Stimulated activated CD4-positive, alpha-beta T cell treated with anti-CD3 and anti-CD28 coated beads, Interleukin-15, amount 100 ng/mL, for 48 hours (primary cell): ENCODE results near the gene FNDC5.
"Not testable (repeated sequence)": the region's sequence is repeated elsewhere in the genome, so short reads cannot be mapped to it uniquely, and the experiment has no call there.

ENCODE experiments used
- DNase-seq, 2 donors: peaks; one replicate each; pipeline ENCODE4 v3.0.0-alpha.2; 2020; ENCODE audit warnings: low read depth in 2 of 2

FNDC5 gene

DNA sequence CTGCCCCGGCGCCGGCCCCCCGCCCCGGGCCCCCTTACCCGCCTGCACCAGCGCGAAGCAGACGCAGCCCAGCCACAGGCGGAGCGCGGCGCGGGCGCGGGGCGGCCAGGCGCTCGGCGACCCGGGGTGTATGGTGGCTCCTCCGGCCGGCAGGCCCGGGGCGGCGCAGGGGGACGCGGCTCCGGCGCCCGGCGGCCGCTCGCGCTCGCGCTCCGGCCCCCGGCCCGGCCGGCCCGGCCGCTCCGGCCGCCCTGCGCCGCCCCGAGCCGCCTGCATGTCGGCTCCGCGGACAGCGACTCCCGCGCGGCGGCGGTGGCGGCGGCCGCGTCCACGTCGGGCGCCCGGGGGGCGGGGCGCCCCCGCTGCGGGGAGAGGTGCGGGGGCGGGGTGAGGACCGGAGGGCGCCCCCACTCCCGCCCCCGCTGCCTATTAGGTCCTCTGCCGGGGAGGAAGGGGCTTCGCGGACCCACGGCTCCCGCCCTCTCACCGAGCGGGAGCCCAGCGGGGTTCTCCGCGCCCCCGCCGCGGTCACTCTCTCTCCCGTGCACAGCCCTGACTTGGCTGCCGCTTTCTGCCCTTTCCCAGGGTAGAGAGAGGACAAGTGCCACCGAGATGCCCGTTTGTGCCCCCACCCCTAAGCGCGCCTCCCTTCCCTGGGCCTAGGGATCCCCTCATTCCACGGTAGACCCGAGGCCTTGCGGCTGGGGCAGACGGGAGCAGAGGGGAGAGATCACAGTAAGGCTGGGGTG, at the start of gene FNDC5:
Gene FNDC5, minus strand, starts transcription at position 298 of the 749 bp plus-strand sequence.
- no peak for DNase-seq

DNA sequence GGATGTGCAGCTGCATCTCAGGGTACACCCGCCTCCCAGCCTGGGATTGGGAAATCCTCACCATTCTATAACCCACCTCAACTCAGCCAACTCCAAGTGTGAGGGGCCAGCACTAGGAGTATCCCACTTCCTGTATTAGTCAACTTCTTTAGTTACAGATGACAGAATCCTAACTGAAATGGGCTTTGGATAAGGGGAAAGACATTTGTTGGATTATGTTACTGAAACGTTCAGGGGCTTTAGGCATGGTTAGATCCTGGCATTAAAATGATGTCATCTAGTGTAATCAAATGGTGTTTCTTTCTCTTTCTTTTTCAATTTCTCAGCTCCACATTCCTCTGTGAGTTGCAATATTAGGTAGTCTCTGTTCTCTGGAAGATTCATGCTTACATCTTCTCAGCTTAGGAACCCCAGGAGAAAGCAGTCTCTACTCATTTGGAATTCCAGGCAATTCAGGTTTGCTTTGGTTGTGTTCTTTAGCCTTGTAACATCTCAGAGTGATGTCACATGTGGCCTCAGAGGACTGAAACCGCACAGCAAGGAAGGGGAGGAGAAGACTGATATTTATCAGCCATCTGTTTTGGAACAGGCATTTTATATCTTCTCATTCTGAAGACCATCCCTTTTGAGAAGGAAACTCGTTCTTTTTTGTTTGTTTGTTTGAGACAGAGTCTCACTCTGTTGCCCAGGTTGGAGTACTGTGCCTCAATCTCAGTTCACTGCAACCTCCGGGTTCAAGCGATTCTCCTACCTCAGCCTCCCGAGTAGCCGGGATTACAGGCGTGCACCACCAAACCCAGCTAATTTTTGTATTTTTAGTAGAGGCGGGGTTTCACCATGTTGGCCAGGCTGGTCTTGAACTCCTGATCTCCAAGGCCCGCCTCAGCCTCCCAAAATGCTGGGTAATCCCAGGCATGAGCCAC, 49.4 kb upstream of the FNDC5 start:
- no peak for DNase-seq

DNA sequence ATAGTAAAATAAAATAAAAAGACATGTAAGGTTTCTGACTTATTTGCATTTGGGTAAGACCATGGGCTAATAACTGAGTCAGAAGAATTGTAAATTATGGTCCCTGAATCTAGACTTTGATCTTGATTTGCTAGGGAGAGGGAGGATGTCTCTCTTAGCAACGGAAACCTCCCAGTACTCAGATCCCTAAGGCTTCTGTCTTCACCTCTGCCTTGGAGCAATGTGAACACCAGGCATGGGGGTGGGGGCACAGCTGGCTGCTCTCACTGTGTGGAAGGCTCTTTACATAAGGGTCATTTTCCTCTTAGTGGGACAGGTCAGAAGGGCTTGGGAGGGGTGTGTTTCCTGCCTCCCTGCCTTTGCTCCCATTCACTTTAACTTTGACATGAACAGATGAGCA, 47.5 kb upstream of the FNDC5 start:
- DNase-seq = no peak

DNA sequence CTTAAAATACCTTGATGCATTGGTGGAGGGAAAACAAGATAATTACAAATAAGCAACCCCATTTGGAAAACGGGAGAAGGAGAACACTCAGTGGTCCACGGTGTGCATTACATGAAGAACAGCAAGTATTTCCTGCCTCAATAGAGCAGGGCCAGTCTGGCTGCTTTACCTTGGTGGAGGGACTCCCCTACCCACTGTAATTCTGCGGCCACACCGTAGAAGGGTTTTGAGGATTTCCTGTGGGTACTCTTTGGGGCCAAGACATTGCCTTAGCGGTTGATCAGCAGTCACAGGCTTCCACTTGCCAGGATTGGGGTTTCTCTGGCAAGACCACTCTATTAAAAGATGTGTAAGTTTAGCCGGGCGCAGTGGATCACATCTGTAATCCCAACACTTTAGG, 46.8 kb upstream of the FNDC5 start:
- DNase-seq = no peak

DNA sequence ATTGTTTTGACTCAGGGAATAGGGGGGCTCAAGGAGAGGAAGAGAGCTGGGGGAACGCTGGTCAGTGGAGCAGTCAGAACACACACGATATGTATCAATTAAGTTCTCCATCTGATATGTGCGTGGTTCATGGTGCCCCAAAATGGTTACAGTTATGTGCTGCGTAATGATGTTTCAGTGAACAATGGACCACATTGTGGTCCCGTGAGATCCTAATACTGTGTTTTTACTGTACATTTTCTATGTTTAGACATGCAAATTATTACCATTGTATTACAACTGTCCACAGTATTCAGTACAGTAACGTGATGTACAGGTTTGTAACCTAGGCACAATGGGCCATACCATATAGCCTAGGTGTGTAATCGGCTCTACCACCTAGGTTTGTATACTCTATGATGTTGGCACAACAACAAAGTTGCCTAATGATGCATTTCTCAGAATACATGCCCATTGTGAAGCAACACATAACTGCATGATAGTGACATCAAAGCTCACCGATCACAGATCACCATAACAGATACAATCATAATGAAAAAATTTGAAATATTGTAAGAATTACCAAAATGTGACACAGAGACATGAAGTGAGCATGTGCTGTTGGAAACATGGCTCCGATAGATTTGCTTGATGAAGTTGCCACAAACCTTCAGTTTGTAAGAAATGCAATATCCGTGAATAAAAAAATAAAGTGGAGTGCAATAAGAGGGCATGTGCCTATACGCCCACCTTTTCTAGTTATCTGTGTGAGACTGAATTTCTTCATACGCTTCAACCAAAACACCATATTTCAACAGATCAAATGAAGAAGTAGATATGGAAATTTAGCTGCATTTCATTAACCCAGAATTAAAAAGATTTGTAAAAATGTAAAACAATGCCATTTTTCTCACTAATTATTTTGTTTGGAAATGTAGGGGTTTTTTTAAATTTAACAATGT, 45.3 kb upstream of the FNDC5 start:
- no peak for DNase-seq

DNA sequence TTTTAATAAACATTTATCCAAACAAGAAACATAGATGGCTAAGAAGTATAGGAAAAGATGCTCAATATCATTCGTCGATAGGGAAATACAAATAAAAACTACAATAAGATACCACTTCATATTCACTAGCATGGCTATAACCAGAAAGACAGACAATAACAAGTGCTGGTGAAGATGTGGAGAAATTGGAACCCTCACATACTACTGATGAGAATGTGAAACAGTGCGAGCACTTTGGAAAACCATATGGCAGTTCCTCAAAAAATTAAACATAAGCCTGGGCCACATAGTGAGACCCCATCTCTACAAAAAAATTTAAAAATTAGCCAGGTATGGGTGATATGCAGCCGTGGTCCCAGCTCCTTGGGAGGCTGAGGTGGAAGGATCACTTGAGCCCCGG, 39.6 kb upstream of the FNDC5 start:
- no peak for DNase-seq

DNA sequence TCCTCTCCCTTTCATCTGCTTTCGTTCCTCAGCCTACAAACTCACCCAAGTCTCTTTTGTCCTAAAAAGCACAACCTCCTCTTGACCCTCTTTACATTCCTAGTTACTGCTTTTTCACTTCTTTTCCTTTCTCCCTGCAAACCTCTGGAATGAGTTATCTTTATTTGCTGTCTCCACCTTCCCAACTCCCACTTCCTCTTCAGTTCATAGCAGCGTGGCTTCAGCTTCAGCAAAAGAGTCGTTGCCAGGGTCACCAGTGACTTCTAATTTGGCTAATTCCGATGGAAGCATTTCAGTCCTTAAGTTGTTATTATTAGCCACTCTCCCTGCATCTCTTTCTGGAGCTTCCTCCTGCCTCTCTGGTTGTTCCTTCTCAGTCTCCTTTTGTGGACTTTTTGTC, 36.7 kb upstream of the FNDC5 start:
- DNase-seq = no peak

DNA sequence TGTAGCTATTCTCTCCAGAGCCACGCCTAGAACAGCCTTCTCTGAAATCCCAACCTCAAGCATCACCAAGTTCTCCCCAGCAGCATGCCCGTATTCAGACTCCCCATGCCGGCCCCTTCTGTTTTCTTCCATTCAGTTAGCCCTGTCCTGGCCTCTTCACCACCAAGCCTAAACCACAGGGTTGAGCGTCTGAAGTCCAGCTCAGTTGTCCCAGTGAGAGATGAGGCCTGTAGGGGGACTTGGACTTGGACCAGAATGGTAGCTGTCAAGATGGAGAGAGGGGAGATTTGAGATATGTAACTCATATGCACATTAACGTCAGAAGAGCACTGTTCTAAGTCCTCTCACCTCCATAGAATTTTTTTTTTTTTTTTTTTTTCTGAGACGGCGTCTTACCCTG, 35.9 kb upstream of the FNDC5 start:
- DNase-seq = no peak

DNA sequence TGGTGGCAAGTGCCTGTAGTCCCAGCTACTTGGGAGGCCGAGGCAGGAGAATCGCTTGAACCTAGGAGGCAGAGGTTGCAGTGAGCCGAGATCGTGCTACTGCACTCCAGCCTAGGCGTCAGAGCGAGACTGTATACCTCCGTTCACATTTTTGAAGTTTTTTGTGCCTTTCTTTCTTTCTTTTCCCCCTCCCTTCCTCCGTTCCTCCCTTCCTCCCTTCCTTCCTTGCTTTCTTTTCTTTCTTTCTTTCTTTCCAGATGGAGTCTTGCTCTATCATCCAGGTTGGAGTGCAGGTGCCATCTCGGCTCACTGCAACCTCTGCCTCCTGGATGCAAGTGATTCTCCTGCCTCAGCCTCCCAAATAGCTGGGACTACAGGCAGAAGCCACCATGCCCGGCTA, 34.9 kb upstream of the FNDC5 start:
- not testable (repeated sequence) for DNase-seq

DNA sequence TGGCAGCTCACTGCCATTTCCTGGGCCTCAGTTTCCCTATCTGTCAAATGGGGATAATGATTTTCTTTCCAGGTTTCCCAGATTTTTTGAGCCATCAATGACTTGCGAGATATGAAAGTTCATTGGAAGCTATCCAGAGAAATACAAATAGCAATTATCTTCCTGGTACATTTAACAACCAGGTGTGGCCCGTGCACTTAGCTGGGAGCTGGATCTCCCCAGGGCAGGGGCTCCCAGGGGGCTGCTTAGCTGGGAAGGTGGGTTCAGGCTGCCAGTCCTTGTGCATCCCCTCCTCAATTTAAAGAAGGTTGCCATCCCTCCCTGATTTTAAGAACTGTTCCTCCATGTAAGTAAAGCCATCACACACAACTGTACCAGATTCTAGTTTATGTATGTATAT, 34.1 kb upstream of the FNDC5 start:
- no peak for DNase-seq

DNA sequence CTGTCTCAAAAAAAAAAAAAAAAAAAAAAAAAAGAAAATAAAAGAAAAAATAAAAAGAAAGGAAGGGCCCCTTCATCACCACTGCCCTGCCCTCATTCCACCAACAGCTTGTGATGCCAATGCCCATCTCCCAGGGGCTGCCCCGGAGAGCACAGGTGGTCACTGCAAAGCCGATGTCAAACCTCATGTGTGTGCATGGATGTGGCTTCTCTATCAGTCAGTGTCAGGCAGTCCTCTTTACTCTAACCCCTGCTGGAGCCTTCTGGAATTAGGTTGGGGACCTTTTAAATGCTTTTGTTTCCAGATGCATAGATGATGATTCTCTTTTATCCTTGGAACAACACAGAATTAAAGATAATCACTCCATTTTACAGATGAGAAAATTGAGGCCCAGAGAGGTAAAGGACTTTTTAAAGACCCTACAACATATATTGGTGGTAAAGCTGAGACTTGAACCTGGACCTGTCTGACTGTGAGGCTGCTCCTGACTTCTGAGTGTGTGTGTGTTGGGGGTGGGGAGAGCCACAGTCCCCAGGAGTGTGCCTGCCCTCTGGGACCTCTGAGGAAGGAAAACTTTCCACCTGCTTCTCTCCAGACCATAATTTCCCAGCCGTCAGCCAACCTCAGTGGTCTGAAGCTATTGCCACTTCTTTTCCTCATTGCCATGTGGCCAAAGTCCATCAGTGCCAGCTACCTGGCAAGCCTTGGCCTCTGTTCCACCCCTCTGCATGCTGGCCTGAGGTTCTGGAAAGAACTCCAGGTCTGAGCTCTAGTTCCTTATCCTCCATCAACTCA, 33.5 kb upstream of the FNDC5 start:
- no peak for DNase-seq

DNA sequence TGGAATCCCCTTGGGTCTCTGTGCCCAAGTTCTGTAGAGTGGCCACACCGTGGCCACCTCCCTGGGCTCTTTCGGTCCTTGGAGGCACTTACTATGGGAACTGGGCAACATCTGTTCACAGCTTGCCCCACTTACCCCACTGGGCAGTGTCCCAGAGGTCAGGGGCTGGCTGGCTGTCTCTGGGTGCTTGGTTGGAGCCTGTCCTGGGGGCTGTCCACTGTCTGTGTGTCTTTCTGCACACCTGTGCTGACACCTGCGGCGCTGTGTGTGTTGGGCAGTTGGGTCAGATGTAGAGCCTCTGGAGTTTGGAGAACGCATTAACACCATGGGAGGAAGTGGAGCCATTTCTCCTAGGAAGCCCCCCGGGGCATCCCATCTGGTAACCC, 31.8 kb upstream of the FNDC5 start:
- DNase-seq = no peak

DNA sequence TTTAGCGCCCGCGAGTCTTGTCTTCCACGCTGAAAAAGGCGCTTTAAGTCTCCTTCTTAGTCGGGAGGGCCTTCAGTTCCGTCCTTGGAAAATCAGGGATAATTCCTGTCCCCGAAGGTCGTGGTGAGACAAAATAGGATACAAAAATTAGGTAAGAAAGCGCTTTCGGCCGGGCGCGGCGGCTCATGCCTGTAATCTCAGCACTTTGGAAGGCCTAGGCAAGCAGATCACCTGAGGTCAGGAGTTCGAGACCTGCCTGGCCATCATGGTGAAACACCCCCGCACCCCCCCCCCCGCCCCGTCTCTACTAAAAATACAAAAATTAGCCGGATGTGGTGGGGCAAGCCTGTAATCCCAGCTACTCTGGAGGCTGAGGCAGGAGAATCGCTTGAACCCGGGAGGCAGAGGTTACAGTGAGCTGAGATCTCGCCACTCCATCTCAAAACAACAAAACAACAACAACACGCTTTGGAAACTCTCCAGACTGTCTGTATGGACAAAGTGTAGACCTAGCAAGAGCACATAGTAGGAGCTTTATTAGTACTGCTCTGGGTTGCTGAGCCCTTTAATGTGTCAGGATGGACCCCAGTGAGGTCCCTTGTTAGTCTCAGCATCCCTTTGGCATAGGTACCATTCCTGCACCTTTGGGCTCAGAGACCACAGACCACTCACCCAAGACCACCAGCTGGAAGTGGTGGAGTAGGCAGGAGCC, 31.3 kb upstream of the FNDC5 start:
- DNase-seq = no peak

DNA sequence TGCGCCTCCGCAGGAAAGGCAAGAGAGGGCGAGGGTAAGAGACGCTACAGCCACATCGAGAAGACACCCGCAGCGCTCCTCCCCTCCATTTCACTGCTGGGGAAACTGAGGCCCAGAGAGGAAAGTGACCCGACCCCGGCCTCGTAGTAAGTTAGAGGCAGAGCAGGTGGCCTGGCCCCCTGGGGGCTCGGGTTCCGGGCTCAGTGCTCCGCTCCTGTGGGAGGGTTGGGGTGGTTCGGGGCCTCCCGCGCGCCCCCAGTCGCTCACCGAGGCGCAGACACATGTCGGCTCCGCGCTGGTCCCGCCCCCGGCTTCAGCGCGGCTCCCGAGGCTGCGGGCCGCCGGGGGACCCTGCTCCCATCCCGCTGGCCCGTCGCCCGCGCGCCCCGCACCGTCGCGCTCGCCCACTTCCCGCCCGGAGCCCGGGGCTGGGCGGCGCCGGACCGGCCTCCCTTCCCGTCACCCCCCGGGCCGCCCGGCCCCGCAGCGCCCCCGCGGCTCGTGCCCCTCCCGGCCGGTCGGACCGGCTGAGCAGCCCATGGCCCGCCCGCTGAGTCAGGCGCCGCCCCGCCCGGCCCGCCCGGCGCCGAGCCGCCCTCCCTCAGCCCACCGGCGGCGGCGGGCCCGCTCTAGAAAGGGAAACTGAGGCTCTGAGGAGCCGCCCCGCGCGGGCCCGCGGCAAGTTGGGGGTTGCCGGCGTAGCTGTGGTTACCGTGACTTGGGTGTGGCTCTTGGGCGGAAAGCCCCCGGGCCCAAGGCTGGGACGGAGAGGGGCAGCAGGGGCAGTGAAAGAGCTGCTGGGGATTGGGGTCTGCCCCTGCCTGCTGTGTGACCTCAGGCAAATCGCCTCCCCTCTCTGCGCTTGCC, 30.5 kb upstream of the FNDC5 start, which contains the start of gene TMEM54:
Gene TMEM54, minus strand, starts transcription at position 434 of the 867 bp plus-strand sequence. Its CDS starts 151 bp downstream, at position 283.
- no peak for DNase-seq

DNA sequence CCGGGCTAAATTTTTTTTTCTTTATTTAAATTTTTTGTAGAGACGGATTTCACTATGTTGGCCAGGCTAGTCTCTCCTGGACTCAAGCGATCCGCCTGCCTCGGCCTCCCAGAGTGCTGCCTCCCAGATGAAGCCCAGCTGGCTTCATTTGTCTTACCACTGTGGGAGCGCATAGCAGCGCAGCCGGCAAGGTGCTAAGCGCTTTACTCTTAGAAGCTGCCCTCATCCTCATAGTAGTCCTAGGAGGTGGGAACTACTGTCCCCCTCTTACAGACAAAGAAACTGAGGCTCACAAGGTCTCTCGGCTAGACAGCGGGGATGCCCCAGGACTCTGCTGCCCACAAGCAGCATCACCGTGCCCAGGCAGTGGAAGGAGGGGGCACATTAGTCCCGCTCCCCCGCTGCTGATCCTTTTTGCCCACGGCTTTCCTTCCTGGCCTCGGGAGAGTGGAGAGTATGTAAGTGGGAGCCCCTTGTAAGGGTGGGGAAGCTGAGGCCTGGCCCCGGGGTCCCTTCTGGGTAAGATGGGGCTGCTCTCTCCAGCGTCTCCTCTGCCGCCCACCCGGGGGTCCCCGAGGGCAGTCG, 29.8 kb upstream of the FNDC5 start:
- no peak for DNase-seq

DNA sequence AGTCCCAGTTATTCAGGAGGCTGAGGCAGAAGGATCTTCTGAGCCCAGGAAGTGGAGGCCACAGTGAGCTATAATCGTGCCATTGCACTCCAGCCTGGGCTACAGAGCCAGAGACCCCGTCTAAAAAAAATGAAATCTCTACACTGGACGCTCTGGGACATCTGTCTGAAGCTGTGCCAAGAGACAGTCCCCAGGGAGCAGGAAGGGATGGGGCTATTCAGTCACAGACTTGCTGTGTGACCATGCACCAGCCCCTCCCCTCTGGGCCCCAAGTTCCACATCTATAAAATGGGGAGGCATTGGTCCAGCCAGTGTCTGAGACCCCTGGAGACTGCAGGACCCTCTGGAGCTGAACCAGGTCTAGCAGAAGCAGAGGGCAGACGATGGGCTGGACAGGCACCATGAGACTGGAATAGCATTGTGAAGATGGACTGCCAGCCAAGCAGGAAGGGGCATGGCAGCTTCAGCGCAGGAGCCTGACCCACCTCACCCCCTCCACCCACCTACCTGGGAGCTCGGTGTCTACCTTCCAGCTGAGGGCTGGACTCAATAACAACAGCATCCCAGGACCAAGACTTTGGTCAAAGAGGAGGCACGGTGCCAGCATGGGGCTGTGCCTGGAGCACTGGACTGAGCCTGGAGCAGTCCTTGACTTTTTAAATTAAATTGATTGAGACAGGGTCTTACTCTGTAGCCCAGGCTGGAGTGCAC, 29.0 kb upstream of the FNDC5 start:
- DNase-seq = no peak

DNA sequence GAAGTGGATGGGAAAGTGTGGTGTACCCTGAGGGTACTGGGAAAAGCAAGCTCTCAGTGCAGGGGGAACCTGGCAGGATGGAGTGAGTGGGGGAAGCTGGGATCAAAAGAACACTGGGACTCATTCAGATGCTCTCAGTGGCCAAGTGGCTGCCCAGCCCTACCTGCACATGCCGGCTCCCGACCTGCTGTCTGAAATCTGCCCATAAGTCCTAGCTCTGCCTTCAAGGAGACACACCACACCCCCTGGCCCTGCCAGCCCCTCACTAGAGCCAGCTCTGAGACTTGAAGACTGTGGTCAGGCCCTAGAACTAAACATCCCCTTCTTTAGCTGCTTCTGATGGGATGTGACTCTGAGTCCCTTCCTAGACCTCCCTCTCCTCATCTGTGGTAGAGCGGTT, 28.2 kb upstream of the FNDC5 start:
- no peak for DNase-seq

DNA sequence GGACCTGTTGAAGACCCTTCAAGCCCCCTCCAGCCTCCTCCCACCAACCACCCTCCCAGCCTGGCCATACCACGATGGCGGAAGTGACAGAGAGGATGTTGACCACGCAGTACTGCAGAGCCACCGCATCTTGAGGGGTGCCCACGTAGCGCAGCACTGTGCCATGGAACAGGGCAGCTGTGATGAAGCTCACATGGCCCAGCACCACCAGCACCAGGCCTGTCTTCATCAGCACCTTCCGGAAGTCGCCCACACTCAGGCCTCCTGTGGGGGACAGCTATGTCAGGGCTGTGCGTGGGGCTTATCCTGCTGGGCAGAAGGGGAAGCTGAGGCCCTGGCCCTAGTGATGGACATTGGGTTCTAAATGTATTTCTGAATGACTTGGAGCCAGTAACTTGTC, 27.3 kb upstream of the FNDC5 start:
- DNase-seq = no peak
